GM19023 (cell line): ENCODE measurements around the gene TSHZ2.
"Not testable (repeated sequence)": the region's sequence is repeated elsewhere in the genome, so short reads cannot be mapped to it uniquely, and the experiment has no call there.

Experiments
- ATAC-seq: cut with Tn5 transposase; IDR thresholded peaks from one replicate; pipeline ENCODE4 v1.9.1; 2021; ENCODE audit warnings: mild to moderate bottlenecking, moderate library complexity; ENCODE audit not compliant: unreplicated experiment

Gene TSHZ2

GRCh38 chr20:53395188-53395923 is 423.2 kb downstream of the TSHZ2 start:
- ATAC-seq, result no peak

- ATAC-seq, result no peak
Measured at GRCh38 chr20:53399083-53399482, 426.9 kb downstream of the TSHZ2 start.

GRCh38 chr20:53399592-53400335 is 427.6 kb downstream of the TSHZ2 start:
- ATAC-seq, result no peak

GRCh38 chr20:53402233-53403005 is 430.3 kb downstream of the TSHZ2 start:
- ATAC-seq, result no peak

GRCh38 chr20:53403029-53403428 is 430.9 kb downstream of the TSHZ2 start:
- ATAC-seq, result no peak

- ATAC-seq, result no peak
Measured at GRCh38 chr20:53405139-53405538, 433.0 kb downstream of the TSHZ2 start.

- ATAC-seq, result no peak
Measured at GRCh38 chr20:53406580-53406979, 434.4 kb downstream of the TSHZ2 start.

GRCh38 chr20:53408691-53409446 is 436.7 kb downstream of the TSHZ2 start:
- no peak for ATAC-seq

GRCh38 chr20:53409447-53409717 is 437.2 kb downstream of the TSHZ2 start:
- no peak for ATAC-seq

- ATAC-seq, result no peak
Measured at GRCh38 chr20:53411129-53411528, 439.0 kb downstream of the TSHZ2 start.

GRCh38 chr20:53411891-53412290 is 439.7 kb downstream of the TSHZ2 start:
- no peak for ATAC-seq

- ATAC-seq, result no peak
Measured at GRCh38 chr20:53412577-53413185, 440.5 kb downstream of the TSHZ2 start.

GRCh38 chr20:53413186-53413631 is 441.1 kb downstream of the TSHZ2 start:
- peak; percentile 88 for ATAC-seq

- ATAC-seq, result not testable (repeated sequence)
Measured at GRCh38 chr20:53413845-53414244, 441.7 kb downstream of the TSHZ2 start.

- no peak for ATAC-seq
Measured at GRCh38 chr20:53419693-53420460, 447.7 kb downstream of the TSHZ2 start.

GRCh38 chr20:53421343-53421742 is 449.2 kb downstream of the TSHZ2 start:
- ATAC-seq, result no peak

- no peak for ATAC-seq
Measured at GRCh38 chr20:53422039-53422438, 449.9 kb downstream of the TSHZ2 start.

GRCh38 chr20:53423587-53424146 is 451.5 kb downstream of the TSHZ2 start:
- no peak for ATAC-seq

GRCh38 chr20:53425481-53425880 is 453.3 kb downstream of the TSHZ2 start:
- no peak for ATAC-seq

- ATAC-seq, result no peak
Measured at GRCh38 chr20:53425941-53426340, 453.8 kb downstream of the TSHZ2 start.
